ENCODE measurements around the gene RASSF4.

RASSF4 gene

DNA sequence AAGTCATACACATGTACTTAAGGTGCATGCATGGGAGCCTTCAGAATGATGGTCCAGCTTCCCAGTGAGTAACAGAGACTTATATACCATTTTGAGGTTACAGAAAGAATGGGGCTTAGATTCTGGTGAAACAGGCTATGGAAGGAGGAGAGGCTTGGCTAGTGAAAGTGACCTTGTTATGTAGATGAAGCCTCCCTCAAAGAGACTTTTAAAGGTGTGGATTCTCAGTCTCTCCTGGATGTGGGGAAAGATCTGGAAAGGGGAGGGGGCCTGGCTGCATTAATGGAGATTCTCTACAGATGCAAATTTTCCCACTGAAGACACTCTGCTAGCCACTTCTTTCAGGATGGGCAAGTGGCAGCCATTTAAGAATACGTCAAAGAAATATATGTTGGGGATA, 5.5 kb downstream of the RASSF4 start:
- DNase-seq: no peak

DNA sequence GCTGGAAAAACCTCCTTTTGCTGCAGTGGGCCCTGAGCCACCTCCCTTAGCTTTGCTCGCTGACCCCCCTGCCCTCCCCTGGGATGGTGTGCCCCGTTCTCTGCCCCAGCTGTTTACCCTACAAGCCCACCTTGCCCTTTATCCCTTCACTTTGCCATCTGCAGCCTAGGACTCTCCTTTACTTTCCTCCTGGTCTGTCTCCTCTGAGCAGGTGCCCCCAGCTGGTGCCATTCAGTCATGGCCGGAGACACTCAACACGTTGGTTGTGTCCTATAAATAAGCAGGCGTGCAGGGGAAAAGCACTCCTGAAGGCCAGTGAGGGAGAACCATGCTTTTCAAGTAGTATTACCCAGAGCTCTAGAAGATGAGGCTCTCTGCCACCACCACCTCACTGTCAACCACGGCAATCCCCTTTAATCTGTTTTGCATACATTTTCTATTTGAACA, 6.1 kb downstream of the RASSF4 start:
- DNase-seq: no peak

- no peak for DNase-seq
Observed at GRCh38 chr10:44966129-44966815, 6.7 kb downstream of the RASSF4 start.

DNA sequence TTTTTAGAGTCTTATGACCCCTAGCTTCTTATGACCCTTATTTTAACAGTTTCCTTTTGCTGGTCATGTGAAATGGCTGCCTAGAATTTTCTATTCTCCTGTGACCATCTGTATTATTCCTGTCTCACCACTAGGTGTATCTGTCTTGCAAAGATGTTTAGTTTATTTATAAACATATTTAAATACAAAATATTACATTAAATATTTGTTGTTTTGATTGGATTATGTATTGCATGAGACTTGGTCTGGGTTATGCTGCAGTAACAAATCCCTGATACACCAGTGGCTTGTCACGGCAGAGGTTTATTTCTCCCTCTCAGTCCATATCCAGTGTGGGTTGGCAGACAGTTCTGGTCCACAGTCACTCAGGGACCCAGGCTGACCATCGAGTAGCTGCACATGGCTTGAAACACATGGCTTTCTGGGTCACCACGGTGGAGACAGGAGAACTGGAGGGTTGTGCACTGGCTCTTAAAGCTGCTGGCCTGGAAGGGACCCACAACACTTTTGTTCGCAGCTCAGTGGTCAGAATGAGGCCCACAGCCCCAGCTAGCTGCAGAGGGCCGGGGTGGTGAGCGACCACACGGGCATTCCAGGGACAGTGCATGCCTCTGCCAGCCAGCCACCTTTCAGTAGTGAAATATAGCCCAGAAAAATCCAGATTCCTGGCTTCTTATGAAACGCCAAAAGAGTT, 7.4 kb downstream of the RASSF4 start:
- DNase-seq: no peak

DNA sequence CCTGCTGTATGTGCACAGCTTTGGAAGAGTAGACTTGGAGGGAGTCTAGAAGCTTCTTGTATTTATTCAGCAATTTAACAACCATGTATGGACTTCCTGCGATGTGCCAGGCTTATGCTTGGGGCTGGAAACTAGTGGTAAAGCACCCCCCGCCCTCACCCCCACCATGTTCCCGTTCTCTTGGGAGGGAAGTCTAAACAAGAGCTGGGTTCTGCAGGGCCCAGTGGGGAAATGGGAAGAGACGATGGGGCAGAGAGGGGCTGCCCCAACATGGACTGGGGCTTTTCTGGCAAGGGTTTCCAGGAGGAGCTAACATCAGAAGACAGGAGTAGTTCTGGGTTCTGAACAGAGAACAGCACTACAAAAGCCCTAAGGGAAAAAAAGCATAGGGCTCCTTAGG, 8.0 kb downstream of the RASSF4 start:
- DNase-seq: no peak

DNA sequence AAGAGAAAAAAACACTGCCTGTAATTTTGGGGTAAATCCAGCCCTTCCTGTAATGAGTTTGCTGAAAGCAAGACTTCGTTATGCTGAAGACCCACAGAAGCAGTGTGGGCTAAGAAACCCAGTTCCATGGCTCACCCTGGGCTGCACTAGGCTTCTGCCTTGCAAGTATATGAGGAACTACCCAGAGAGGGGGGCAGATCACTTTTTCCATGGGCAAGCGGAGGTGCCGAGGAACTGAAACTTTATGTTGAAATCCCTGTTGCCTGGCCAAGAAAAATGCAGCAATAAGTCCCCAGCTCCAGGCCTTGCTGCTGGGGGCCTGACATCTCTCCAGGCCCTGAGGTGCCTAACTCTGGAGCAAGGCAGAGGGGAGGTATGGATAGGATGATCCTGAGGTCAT, 8.5 kb downstream of the RASSF4 start:
- peak; percentile 56 for DNase-seq

DNA sequence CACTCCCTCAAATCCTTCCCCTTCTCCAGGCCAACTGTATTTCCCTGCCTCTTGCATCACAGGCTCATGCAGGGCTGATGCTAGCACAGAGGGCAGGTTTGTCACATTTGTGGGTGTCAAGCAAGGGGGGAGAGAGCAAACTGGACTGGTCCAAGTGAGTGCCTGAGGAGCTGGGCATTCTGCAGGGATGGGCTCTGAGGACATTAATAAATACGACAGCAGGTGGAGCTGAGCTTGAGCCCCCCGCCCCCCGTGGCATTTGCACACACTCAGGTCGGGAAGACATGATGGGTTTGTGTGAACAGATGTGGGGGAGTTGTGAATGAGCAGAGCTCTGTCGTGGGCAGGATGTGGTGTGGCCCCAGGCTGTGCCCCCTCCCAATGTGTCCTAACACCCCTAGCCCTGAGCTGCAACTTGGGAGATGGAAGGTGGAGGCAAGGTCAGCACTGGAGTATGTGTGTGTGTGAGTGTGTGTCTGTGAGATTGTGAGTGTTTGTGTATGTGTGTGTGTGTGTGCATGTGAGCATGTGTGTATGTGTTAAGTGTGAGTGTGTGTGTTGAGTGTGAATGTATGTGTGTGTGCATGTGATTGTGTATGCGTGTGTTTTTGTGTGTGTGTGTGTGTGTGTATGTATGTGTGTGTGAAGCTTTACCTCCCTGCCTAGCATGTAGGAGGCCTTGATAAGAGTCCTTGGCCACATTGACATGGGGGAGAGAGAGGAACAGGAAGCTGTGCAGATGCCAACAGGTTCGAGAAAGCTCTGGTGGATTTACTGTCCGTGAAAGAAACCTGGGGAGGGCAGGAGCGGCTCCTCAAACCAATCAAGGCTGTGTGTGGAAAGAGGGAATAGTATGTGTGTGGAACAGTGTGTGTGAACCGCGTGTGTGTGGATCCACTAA, 9.1 kb downstream of the RASSF4 start:
- DNase-seq: no peak

DNA sequence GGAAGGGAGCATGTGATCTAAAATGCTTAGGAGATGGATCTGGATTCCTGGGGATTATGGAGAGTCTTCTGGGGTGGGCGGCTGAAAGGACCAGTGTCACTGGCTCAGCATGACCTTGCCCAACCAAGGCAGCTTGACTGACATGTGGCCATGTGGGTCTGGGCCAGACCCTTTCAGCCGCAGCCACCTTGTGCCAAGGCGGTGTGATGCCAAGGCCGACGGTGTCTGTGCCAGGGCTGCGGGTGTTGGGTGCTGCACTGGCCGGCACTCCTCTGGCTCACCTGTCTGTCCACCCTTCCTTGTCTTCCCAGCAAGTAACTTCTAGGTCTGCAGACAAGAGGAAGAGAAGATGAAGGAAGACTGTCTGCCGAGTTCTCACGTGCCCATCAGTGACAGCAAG, 10.3 kb downstream of the RASSF4 start:
- no peak for DNase-seq

DNA sequence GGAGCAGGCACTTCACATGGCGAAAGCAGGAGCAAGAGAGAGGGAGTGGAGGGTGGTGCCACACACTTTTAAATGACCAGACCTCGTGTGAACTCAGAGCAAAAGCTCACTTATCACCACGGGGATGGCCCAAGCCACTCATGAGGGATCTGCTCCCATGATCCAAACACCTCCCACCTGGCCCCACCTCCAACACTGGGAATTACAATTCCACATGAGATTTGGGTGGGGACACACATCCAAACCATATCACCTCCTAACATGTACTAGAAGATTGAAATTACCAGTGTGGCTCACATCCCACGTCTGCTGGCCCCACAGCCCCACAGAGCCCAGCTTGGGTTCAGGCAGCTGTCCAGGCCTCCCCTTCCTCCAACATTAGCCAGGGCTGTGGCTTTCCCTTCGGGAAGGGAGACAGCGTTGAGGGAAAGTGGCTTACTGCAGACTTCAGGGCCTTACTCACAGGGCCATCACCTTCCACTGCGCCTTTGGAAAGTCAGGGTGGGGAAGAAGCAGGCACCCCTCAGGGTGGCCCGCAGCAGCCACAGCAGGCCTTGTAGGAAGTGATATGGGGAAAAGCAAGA, 11.3 kb downstream of the RASSF4 start:
- no peak for DNase-seq

- DNase-seq: no peak
Observed at GRCh38 chr10:44971434-44971833, 11.8 kb downstream of the RASSF4 start.

DNA sequence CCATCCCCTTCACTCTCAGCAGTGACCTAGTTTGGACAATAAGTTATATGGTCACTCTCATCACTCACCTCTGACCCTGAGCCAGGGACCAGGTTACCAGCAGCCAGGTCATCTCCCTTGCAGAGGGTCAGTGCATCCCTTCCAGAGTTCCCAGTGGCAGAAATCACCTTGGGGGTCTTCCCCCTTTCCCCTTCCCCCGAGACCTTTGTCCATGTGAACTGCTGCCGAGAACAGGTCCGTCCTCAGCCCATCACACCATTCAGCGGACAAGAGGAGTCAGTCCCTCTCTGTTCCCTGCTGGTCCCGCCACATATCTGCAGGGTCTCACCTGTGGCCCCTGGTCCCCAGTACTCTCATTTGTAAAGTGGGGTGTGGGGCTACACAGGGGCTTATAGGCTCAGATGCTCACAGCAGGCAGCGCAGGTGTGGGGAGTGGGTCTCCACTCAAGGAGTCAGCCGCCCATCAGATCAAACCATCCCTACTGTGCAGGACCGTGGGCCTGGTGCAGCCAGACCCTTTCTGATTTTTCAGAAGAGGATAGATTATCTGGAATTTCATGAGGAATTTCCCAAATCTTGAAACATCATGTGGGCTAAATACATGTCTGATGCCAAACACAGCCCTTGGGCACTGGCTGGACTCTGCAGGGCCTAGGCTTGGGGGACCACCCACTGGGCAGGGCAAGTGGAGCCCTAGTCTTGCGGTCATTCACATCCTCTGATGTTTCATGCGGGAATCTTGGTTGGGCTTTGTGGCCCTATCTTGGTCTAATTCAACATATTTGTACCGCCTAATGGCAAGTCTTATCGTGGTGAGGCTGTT, 12.5 kb downstream of the RASSF4 start:
- DNase-seq: no peak

GRCh38 chr10:44972874-44973306, 13.3 kb downstream of the RASSF4 start:
- no peak for DNase-seq

DNA sequence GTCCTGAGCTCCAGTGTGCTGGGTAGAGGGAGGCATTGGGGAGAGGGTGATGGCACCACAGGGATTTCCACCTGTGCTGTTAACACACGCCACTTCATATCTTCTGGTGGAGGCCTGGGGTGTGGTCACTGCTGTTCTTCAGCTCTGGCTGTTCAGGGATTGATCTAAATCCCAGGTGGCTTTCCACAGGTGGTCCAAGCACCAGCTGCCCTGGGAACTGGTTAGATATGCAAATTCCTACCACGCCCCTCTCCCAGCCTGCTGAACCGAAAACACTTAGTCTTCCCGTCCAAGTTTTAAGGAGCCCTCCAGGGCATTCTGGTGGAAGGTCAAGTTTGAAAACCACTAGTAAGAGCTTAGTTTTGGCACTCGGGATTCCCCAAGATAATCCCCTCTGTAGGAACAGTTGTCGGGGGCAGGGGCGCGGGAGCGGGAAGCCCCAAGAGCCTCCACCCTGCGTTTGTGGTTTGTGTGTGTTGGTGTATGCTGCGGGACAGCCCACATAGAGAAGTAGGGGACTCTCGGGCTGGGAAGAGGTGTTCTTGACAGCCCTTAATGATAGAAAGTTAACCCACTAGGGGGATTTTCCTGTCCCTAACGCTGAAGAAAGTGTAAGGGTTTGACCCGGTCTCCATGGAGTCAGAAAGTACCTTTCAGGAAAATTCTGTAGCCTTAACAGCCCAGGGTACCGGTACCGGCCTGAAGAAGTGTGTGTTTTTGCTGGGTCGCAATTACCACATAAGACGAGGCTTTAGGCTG, 13.9 kb downstream of the RASSF4 start:
- no peak for DNase-seq

GRCh38 chr10:44974082-44974627, 14.6 kb downstream of the RASSF4 start:
- DNase-seq: no peak

DNA sequence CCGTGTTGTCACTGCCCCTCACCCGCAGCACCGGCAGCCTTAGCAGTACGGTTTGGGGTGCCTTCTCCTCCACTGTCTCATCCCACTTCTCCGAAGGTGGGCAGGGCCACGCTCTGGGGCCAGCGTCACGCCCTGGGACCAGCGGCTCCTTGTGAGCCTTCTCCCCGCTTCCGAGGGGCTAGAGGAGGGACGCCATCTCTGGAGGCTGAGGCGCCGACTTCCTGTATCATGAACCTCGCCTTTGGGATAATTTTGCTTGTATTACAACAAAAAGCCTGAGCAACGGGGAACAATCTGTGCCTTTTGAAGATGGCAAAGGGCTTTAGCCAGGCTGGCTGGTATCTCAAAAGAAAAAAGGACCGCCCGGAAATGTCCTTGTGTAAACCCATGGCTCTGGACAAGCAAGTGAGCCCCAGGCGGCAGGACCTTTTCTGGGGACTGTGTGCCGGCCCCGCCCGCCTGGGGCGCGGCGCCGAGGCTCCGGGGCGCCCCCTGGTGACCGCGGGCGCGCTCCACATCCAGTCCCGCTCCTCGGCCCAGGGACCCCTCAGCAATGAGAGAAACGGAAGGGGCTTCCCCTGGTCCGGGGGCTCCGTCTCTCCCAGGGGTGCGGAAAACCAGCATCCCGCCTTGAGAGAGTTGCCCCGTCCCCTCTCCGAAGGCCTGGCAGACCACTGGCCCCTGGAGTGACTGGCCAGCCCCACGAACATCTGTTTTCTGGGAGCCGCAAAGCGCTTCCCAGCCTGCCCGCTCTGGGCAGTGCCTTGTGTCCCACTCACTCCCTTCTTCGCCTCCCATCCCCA, 15.2 kb downstream of the RASSF4 start:
- DNase-seq: peak; percentile 63

- DNase-seq: peak; percentile 83
Observed at GRCh38 chr10:44975431-44976331, 16.1 kb downstream of the RASSF4 start.

DNA sequence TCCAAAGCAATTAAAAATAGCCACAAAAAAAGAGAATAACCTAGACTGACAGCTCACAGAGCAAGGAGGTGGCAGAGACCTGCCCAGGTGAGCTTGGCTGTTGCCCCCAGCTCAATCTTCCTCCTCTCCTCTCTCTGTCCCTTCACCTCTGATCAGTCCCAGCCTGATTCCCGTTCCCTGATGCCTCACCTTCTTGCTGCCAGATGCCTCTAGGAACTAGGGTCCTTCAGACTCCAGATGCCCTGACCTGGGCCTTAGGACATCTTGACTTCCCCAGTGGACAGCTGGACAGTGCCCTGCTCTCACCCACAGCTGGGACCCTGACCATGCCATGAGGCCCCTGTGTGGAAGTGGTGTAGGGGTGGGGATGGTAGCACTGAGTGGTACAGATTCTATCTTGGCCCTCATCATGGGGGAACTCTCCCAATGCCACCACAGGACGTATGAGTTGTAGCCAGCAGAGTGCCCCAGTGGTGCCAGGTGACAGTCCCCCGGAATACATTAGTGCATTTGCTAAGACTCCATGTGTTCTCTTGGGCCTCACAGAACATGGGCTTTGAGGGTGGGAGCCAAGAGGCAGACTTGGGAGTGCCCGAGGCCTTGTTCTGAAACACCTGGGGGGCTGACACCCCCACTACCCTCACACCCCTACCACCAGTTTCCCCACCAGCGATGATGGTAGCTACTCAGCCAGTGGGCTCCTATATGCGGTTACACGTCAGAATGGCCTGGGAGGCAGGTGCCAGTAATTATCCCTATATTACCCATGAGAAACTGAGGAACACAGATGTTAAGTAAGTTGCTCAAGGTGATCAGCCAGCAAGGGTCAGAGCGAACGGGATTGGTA, 17.0 kb downstream of the RASSF4 start:
- DNase-seq: no peak
